CD4-positive, alpha-beta T cell treated with Interleukin-4 for 1 hour (primary cell): Measurements from ENCODE around the gene TTC34.
A peak's percentile ranks its signal among the peaks of the same experiment; 100 is the strongest.

Experiments used
- DNase-seq, 2 donors: peaks; one replicate each; pipeline ENCODE4 v3.0.0-alpha.2; 2020 to 2022

TTC34 gene

GRCh38 chr1:2828586-2829250, 27.2 kb upstream of the TTC34 start:
- no peak for DNase-seq

- no peak for DNase-seq
These were observed 25.3 kb upstream of the TTC34 start for GRCh38 chr1:2826736-2827292.

- no peak for DNase-seq
These were observed 24.8 kb upstream of the TTC34 start for GRCh38 chr1:2826316-2826715.

- DNase-seq, result no peak
These were observed 24.1 kb upstream of the TTC34 start for GRCh38 chr1:2825487-2826189.

GRCh38 chr1:2824999-2825398, 23.5 kb upstream of the TTC34 start:
- no peak for DNase-seq

GRCh38 chr1:2823921-2824610, 22.6 kb upstream of the TTC34 start:
- DNase-seq, result no peak

- DNase-seq, result no peak
These were observed 21.2 kb upstream of the TTC34 start for GRCh38 chr1:2822621-2823145.

GRCh38 chr1:2821966-2822620, 20.6 kb upstream of the TTC34 start:
- DNase-seq, result peak; percentile 20 to 39

GRCh38 chr1:2821373-2821955, 20.0 kb upstream of the TTC34 start:
- no peak for DNase-seq

- DNase-seq, result no peak
These were observed 19.4 kb upstream of the TTC34 start for GRCh38 chr1:2820731-2821372.

- DNase-seq, result no peak
These were observed 18.6 kb upstream of the TTC34 start for GRCh38 chr1:2819831-2820730.

- DNase-seq, result no peak
These were observed 17.9 kb upstream of the TTC34 start for GRCh38 chr1:2819429-2819828.

- no peak for DNase-seq
These were observed 16.5 kb upstream of the TTC34 start for GRCh38 chr1:2817784-2818564.

GRCh38 chr1:2816786-2817185, 15.3 kb upstream of the TTC34 start:
- no peak for DNase-seq

GRCh38 chr1:2815551-2815950, 14.1 kb upstream of the TTC34 start:
- no peak for DNase-seq

- DNase-seq, result no peak
These were observed 13.1 kb upstream of the TTC34 start for GRCh38 chr1:2814511-2815075.

- no peak for DNase-seq
These were observed 11.6 kb upstream of the TTC34 start for GRCh38 chr1:2812939-2813653.

- DNase-seq, result no peak
These were observed 10.6 kb upstream of the TTC34 start for GRCh38 chr1:2812136-2812535.

GRCh38 chr1:2811533-2811918, 10.0 kb upstream of the TTC34 start:
- DNase-seq, result no peak
